ENCODE measurements around the gene SYMPK.

- no peak for TF ChIP-seq CTCF (IDR thresholded peaks at IDR 0.05; ENCODE audit: insufficient read depth, low read length)
- no peak for TF ChIP-seq POLR2AphosphoS5 (IDR thresholded peaks at IDR 0.05; ENCODE audit: low read depth)
- no peak for TF ChIP-seq REST (IDR thresholded peaks at IDR 0.05; ENCODE audit: insufficient replicate concordance, low read depth)
These were observed 34.4 kb upstream of the SYMPK start for GRCh38 chr19:45897261-45897812.

Data from HL-60 (cell line).